Neural cell (in vitro differentiated cells): ENCODE data around the gene ADARB2. TPM values are rescaled to one million over a fixed set of nuclear protein-coding genes. Genes with fewer than 3 reads are reported as not detected.

Experiments
- H2AFZ ChIP-seq: fragments of 200-600, 300-800 bp; sonication (generic), shearing (Covaris generic); 2 replicates; pipeline ENCODE4 v1.6.0; 2014; ENCODE audit warnings: low read depth, mild to moderate bottlenecking, antibody characterized with exemption, low read length, moderate library complexity
- H3F3A ChIP-seq: fragments of 200-600 bp; shearing (Covaris generic); 2 replicates; pipeline ENCODE4 v1.6.1; 2016; ENCODE audit warnings: mild to moderate bottlenecking, moderate library complexity, mixed read lengths, antibody characterized with exemption, low read length; ENCODE audit not compliant: insufficient read depth, poor library complexity, severe bottlenecking
- H3K27ac ChIP-seq: fragments of 200-600, 300-800 bp; sonication (generic), shearing (Covaris generic); 2 replicates; pipeline ENCODE4 v1.5.1; 2014; ENCODE audit warnings: mild to moderate bottlenecking, low read length, moderate library complexity
- H3K27me3 ChIP-seq: fragments of 300-800, 200-600 bp; sonication (generic), shearing (Covaris generic); 2 replicates; pipeline ENCODE4 v1.6.0; 2014; ENCODE audit warnings: mild to moderate bottlenecking, low read depth, low read length, moderate library complexity; ENCODE audit not compliant: insufficient read depth
- H3K36me3 ChIP-seq: fragments of 300-800, 200-600 bp; sonication (generic), shearing (Covaris generic); 2 replicates; pipeline ENCODE4 v1.5.1; 2014; ENCODE audit warnings: mild to moderate bottlenecking, antibody characterized with exemption, low read length, moderate library complexity; ENCODE audit not compliant: insufficient read depth
- H3K4me2 ChIP-seq: fragments of 300-800, 200-600 bp; sonication (generic), shearing (Covaris generic); 2 replicates; pipeline ENCODE4 v1.6.0; 2014; ENCODE audit warnings: mild to moderate bottlenecking, low read length
- H3K4me3 ChIP-seq: fragments of 300-800, 200-600 bp; sonication (generic), shearing (Covaris generic); 2 replicates; pipeline ENCODE4 v1.5.1; 2014; ENCODE audit warnings: mild to moderate bottlenecking, low read length, moderate library complexity
- H3K79me2 ChIP-seq: fragments of 200-600 bp; shearing (Covaris generic); replicated peaks from 2 replicates; pipeline ENCODE4 v1.6.0; 2014; ENCODE audit warnings: mild to moderate bottlenecking, low read length, moderate library complexity; ENCODE audit not compliant: insufficient read depth
- H3K9ac ChIP-seq: fragments of 300-800, 200-600 bp; sonication (generic), shearing (Covaris generic); 2 replicates; pipeline ENCODE4 v1.6.1; 2016; ENCODE audit warnings: mild to moderate bottlenecking, low read length, mixed read lengths
- H3K9me2 ChIP-seq: fragments of 200-600 bp; shearing (Covaris generic); 2 replicates; pipeline ENCODE4 v1.6.1; 2016; ENCODE audit warnings: mild to moderate bottlenecking, low read length, mixed read lengths; ENCODE audit not compliant: insufficient read depth
- H3K9me3 ChIP-seq: fragments of 200-600, 300-800 bp; sonication (generic), shearing (Covaris generic); 2 replicates; pipeline ENCODE4 v1.6.1; 2016; ENCODE audit warnings: mild to moderate bottlenecking, mixed run types, low read length, moderate library complexity, mixed read lengths
- H4K20me1 ChIP-seq: fragments of 200-600 bp; shearing (Covaris generic); 2 replicates; pipeline ENCODE4 v1.6.1; 2016; ENCODE audit warnings: mild to moderate bottlenecking, mixed run types; ENCODE audit not compliant: insufficient read depth
- CTCF ChIP-seq: fragments of 450-650 bp; IDR thresholded peaks from 2 replicates; pipeline ENCODE4 v1.5.1; 2014; ENCODE audit warnings: antibody characterized with exemption, mild to moderate bottlenecking, moderate library complexity; ENCODE audit not compliant: poor library complexity, severe bottlenecking
- EP300 ChIP-seq: fragments of 450-650 bp; conservative IDR thresholded peaks from 2 replicates; pipeline ENCODE4 v1.6.1; 2014; ENCODE audit warnings: antibody characterized with exemption, mild to moderate bottlenecking, moderate library complexity; ENCODE audit not compliant: poor library complexity, severe bottlenecking
- EZH2 ChIP-seq: fragments of 200-600, 300-800 bp; shearing (Covaris generic), sonication (generic); IDR thresholded peaks from 2 replicates; pipeline ENCODE4 v1.6.1; 2014; ENCODE audit warnings: antibody characterized with exemption, low read length, borderline replicate concordance, mild to moderate bottlenecking; ENCODE audit not compliant: insufficient read depth, poor library complexity, severe bottlenecking
- MXI1 ChIP-seq: fragments of 450-650 bp; conservative IDR thresholded peaks from 2 replicates; pipeline ENCODE4 v1.6.1; 2014; ENCODE audit warnings: antibody characterized with exemption, mild to moderate bottlenecking; ENCODE audit not compliant: poor library complexity, severe bottlenecking
- POLR2AphosphoS5 ChIP-seq: IDR thresholded peaks from 2 replicates; pipeline ENCODE4 v1.6.1; 2012
- RAD21 ChIP-seq: fragments of 450-650 bp; conservative IDR thresholded peaks from 2 replicates; pipeline ENCODE4 v1.6.1; 2014; ENCODE audit warnings: antibody characterized with exemption, mild to moderate bottlenecking, moderate library complexity
- REST ChIP-seq: IDR thresholded peaks from 2 replicates; pipeline ENCODE4 v1.6.1; 2012; ENCODE audit warnings: borderline replicate concordance
- SMC3 ChIP-seq: fragments of 450-650 bp; conservative IDR thresholded peaks from 2 replicates; pipeline ENCODE4 v1.6.1; 2014; ENCODE audit warnings: antibody characterized with exemption, mild to moderate bottlenecking, moderate library complexity; ENCODE audit not compliant: poor library complexity
- TAF1 ChIP-seq: IDR thresholded peaks from 2 replicates; pipeline ENCODE4 v1.6.1; 2012; ENCODE audit warnings: low read depth
- polyA plus RNA-seq: library from polyadenylated mRNA; depleted of rRNA; stranded (reverse); fragments of >200 nt; gene quantifications from 2 replicates; pipeline ENCODE4 v1.2.3, GENCODE V29; 2014

The ADARB2 gene
- polyA plus RNA-seq, 1 donor from 2014 or later, result 3.6 TPM

- no peaks in the 10 kb centered on the region for H3K79me2 ChIP-seq
- H3K36me3 ChIP-seq, result no peaks in the 10 kb centered on the region
- no peak overlapping the region for H3K9ac ChIP-seq
- TF ChIP-seq EZH2 (no peak), REST (no peak), POLR2AphosphoS5 (no peak), RAD21 (no peak), MXI1 (no peak), EP300 (no peak), CTCF (no peak), TAF1 (no peak), SMC3 (no peak)
- no peaks in the 10 kb centered on the region for H4K20me1 ChIP-seq
- H2AFZ ChIP-seq, result no peak overlapping the region
- H3K4me3 ChIP-seq, result no peak overlapping the region
- no peaks in the 10 kb centered on the region for H3K9me2 ChIP-seq
- H3K27ac ChIP-seq, result no peak overlapping the region
- H3F3A ChIP-seq, result no peaks in the 10 kb centered on the region
- H3K9me3 ChIP-seq, result no peaks in the 10 kb centered on the region
- no peaks in the 10 kb centered on the region for H3K27me3 ChIP-seq
- no peak overlapping the region for H3K4me2 ChIP-seq
Observed at GRCh38 chr10:1297566-1298301, 439.6 kb downstream of the ADARB2 start.

GRCh38 chr10:1295756-1296480, 441.4 kb downstream of the ADARB2 start:
- H3K79me2 ChIP-seq, result no peaks in the 10 kb centered on the region
- TF ChIP-seq MXI1, result no peak
- no peak for TF ChIP-seq RAD21
- TF ChIP-seq EZH2, result no peak
- no peak for TF ChIP-seq TAF1
- TF ChIP-seq REST, result no peak
- no peak for TF ChIP-seq CTCF
- TF ChIP-seq SMC3, result no peak
- TF ChIP-seq POLR2AphosphoS5, result no peak
- no peak for TF ChIP-seq EP300
- no peak overlapping the region for H3K27ac ChIP-seq
- no peak overlapping the region for H2AFZ ChIP-seq
- H3K9me2 ChIP-seq, result no peaks in the 10 kb centered on the region
- no peaks in the 10 kb centered on the region for H3K9me3 ChIP-seq
- no peaks in the 10 kb centered on the region for H3K27me3 ChIP-seq
- H3K9ac ChIP-seq, result no peak overlapping the region
- no peak overlapping the region for H3K4me3 ChIP-seq
- no peaks in the 10 kb centered on the region for H3F3A ChIP-seq
- H3K36me3 ChIP-seq, result no peaks in the 10 kb centered on the region
- H3K4me2 ChIP-seq, result no peak overlapping the region
- no peaks in the 10 kb centered on the region for H4K20me1 ChIP-seq
